VCaP (cell line): ENCODE data around the gene MYO18B.

Experiments used
- H3K27ac ChIP-seq: fragments of 450-650 bp; 2 replicates; pipeline ENCODE4 v1.5.1; 2017
- TF ChIP-seq, protein P1 (sequence below): fragments of 450-650 bp; conservative IDR thresholded peaks from 2 replicates; pipeline ENCODE4 v1.5.1; 2017; ENCODE audit warnings: mild to moderate bottlenecking, moderate library complexity

MYO18B gene

DNA sequence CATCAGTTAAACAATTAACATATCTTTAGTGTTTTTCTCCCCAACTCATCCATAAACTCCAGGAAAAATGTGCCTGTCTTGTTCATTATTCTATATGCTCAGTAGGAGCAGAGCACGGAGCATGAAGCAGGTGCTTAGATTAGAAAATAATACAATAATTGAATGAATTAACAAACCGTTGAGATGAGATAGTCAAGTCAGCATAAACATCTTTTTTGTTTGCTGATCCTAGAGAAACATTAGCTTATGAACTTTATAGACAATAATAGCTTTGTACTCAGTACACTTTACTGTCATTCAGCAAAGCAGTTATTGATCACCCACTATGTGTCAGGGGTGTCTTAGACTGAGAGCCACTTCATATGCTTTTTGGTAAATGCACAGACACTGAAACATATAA, 322.1 kb downstream of the MYO18B start:
- TF ChIP-seq, protein P1, sequence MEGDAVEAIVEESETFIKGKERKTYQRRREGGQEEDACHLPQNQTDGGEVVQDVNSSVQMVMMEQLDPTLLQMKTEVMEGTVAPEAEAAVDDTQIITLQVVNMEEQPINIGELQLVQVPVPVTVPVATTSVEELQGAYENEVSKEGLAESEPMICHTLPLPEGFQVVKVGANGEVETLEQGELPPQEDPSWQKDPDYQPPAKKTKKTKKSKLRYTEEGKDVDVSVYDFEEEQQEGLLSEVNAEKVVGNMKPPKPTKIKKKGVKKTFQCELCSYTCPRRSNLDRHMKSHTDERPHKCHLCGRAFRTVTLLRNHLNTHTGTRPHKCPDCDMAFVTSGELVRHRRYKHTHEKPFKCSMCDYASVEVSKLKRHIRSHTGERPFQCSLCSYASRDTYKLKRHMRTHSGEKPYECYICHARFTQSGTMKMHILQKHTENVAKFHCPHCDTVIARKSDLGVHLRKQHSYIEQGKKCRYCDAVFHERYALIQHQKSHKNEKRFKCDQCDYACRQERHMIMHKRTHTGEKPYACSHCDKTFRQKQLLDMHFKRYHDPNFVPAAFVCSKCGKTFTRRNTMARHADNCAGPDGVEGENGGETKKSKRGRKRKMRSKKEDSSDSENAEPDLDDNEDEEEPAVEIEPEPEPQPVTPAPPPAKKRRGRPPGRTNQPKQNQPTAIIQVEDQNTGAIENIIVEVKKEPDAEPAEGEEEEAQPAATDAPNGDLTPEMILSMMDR: no peak
- H3K27ac ChIP-seq: no peak overlapping the region

DNA sequence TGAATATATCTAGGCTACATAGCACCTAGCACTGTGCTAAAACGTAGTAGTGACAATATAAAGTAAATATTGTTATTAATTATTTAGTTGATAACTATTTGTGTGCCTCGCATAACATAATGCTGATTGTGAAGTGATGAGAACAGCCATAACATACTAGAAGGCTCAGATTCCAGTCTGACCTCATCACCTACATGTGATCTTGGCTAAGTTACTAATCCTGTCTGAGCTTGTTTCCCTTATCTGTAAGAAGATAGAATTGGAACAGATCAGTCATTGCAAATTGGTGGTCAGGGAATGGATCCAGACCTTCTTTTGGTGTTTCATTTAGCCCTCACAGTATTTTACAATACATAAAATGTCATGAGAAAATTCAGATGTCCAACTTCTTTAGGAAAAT, 323.9 kb downstream of the MYO18B start:
- no peak overlapping the region for H3K27ac ChIP-seq
- TF ChIP-seq, protein P1: no peak

DNA sequence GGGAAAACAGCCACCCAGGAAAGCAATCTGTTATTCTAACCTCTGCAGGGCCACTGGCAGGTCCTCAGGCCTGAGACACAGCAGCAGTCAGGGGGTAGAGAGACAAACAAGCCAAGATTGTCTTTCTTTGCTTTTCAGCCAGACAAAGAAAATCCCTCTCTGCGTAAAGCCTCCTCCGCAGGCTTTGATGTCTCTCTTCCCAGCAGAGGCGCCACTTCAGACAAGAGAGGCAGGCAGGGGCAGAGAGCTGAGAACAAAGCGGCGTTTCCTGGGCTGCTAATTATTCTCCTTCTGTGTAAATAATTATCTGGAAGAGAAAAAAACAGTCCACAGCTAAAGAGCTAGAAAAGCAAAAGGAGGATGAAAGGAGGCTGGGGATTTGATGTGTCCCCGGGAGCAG, 324.5 kb downstream of the MYO18B start:
- TF ChIP-seq, protein P1: no peak; the same call in 1 of the 2 replicates
- H3K27ac ChIP-seq: no peak overlapping the region

DNA sequence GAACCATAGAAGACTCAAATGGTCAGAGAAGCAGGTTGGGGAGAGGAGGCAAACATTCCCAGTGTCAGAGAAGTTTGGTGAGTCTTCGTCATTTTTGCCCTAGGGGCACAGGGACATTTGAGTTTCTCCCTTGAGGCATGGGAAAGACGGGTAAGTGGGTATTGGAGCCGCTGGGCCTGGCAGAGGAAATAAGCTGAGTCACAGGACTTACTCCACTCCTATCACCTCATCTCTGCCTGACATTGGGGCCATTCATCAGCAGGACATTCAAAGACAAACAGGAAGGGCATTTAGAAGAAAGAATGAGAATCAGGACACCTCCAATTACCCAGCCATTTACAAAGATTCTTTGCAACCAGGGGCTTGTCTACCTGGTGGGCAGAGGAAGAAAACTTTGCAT, 326.6 kb downstream of the MYO18B start:
- H3K27ac ChIP-seq: no peak overlapping the region
- TF ChIP-seq, protein P1: no peak

DNA sequence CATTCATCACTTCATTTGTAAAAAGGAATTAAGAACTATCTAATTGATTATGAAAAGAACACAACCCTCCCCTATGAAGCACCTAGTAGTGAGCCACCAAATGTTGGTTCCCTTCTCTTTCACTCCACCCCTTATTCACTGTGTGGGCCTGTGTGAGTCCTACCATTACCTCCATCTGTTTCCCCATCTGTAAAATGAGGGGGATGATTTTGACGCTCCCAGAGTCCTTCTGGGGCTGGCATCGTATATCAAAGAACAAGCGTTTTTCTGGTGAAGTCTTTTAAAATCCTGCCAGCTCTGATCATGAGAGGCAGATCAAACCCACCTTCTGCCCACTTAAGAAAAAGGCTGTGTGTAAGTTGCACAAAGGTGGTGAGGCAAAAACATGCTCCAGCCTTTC, 330.6 kb downstream of the MYO18B start:
- H3K27ac ChIP-seq: no peak overlapping the region
- TF ChIP-seq, protein P1: no peak

DNA sequence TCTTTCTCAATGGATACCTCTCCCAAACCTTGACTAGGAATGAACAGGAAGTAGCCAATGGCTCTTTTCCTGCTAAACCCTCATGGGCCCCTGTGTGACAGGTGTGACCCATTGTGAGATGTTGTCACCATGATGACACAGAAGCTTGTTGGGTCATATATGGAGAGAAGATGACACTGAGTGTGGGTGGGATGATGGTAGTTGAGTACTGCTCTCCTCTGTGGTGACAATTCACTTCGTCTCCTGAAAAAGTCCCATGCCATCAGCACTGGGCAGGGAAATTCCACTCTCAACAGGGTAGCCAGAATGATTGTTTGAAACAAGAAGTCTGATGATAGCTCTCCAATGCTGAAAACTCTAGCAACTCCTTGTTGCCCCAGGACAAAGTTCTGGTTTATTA, 333.3 kb downstream of the MYO18B start:
- H3K27ac ChIP-seq: no peak overlapping the region
- TF ChIP-seq, protein P1: no peak

DNA sequence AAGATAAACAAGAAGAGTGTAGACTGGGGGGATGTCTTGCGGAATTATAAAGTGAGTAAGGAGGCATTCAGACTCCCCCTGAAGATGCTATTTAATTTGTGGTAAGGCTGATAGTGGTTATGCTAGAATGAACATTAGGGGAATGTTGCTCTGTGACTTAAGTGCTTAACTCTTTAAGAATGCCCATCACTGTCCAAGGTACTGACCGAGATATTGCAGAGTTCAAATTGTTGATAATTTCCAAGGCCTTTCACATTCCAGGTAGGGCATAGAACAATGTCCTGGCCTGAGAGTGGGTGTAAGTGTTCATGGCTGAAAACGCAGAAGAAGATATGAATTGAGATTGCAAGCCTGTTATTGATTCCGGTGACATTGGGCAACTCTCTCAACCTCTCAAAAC, 337.0 kb downstream of the MYO18B start:
- H3K27ac ChIP-seq: no peak overlapping the region
- TF ChIP-seq, protein P1: no peak
